Endothelial cell of umbilical vein (primary cell): ENCODE data around the gene CDC45. TPM values are rescaled to one million over a fixed set of nuclear protein-coding genes. Genes with fewer than 3 reads are reported as not detected.

Experiments
- BruUV-seq: library from RNA; stranded (reverse); fragments of 400-500 nt; replicated peaks from 2 replicates; lab custom pipeline; 2021; lab: Mats Ljungman, UMichigan
- CTCF ChIA-PET: fragments of 300-600, 350-600 bp; sonication (Branson Sonifier 250); formaldehyde crosslinking; loops from one replicate; lab custom pipeline; 2021; ENCODE audit warnings: antibody characterized with exemption, inconsistent platforms; lab: Charles Lee
- POLR2A ChIA-PET: fragments of 300-600, 350-600 bp; sonication (Branson Sonifier 250); formaldehyde crosslinking; loops from one replicate; lab custom pipeline; 2021; ENCODE audit warnings: antibody characterized with exemption, inconsistent platforms; lab: Charles Lee
- DNase-seq: peaks from one replicate; pipeline ENCODE4 v3.0.0-alpha.2; 2011; ENCODE audit warnings: low read depth, low spot score
- FAIRE-seq: peaks from 2 replicates; lab custom pipeline; 2011; peaks lifted over from hg19 to GRCh38; lab: Jason Lieb, UNC
- H2AFZ ChIP-seq: 2 replicates; pipeline ENCODE4 v1.6.0; 2012; ENCODE audit warnings: low read depth, low read length, control low read depth, inconsistent platforms
- H3K27ac ChIP-seq: 2 replicates; pipeline ENCODE4 v1.5.1; 2011; ENCODE audit warnings: low read depth, mild to moderate bottlenecking, control low read depth, low read length, moderate library complexity; ENCODE audit not compliant: insufficient read depth
- H3K27me3 ChIP-seq, 2 experiments: 2 replicates each; pipeline versions ENCODE4 v1.6.0 to v1.6.1; 2011; ENCODE audit warnings: low read length in 2 of 2, mixed read lengths in 1 of 2; ENCODE audit not compliant: control insufficient read depth in 2 of 2, insufficient read depth in 2 of 2
- H3K36me3 ChIP-seq, 2 experiments: 2 replicates in 1 of 2; 3 replicates in 1 of 2; pipeline ENCODE4 v1.5.1; 2011; ENCODE audit warnings: low read length in 2 of 2, mild to moderate bottlenecking in 1 of 2, moderate library complexity in 1 of 2; ENCODE audit not compliant: control insufficient read depth in 2 of 2, insufficient read depth in 2 of 2; ENCODE audit errors: extremely low read depth in 1 of 2
- H3K4me1 ChIP-seq: 3 replicates; pipeline ENCODE4 v1.5.1; 2011; ENCODE audit warnings: mild to moderate bottlenecking, low read length; ENCODE audit not compliant: control insufficient read depth, insufficient read depth; ENCODE audit errors: extremely low read depth
- H3K4me2 ChIP-seq: 2 replicates; pipeline ENCODE4 v1.6.1; 2011; ENCODE audit warnings: low read length, control low read depth, mixed read lengths; ENCODE audit not compliant: insufficient read depth
- H3K4me3 ChIP-seq, 3 experiments: fragments of 200-600 bp in 1 of 3; sonication (generic), shearing (Covaris generic) in 1 of 3; replicated peaks in 1 of 3; 2 replicates each; pipeline ENCODE4 v1.5.1; 2011 to 2016; ENCODE audit warnings: control low read depth in 3 of 3, low read length in 3 of 3, mild to moderate bottlenecking in 2 of 3, inconsistent platforms in 1 of 3, low read depth in 1 of 3, moderate library complexity in 1 of 3; ENCODE audit not compliant: insufficient read depth in 1 of 3
- H3K79me2 ChIP-seq: 2 replicates; pipeline ENCODE4 v1.6.0; 2012; ENCODE audit warnings: low read length, inconsistent platforms; ENCODE audit not compliant: control insufficient read depth, insufficient read depth
- H3K9ac ChIP-seq: replicated peaks from 2 replicates; pipeline ENCODE3; 2011; ENCODE audit warnings: low read length, control low read depth; ENCODE audit not compliant: insufficient read depth; ENCODE audit errors: extremely low read depth
- H3K9me1 ChIP-seq: replicated peaks from 3 replicates; pipeline ENCODE4 v1.6.0; 2011; ENCODE audit warnings: mild to moderate bottlenecking, low read length; ENCODE audit not compliant: control insufficient read depth, insufficient read depth; ENCODE audit errors: extremely low read depth
- H3K9me3 ChIP-seq: replicated peaks from 2 replicates; pipeline ENCODE4 v1.5.1; 2012; ENCODE audit warnings: low read length, inconsistent platforms; ENCODE audit not compliant: control insufficient read depth, insufficient read depth
- H4K20me1 ChIP-seq: replicated peaks from 2 replicates; pipeline ENCODE3; 2011; ENCODE audit warnings: mild to moderate bottlenecking, low read length; ENCODE audit not compliant: control insufficient read depth, insufficient read depth; ENCODE audit errors: extremely low read depth
- CTCF ChIP-seq, 2 donors: IDR thresholded peaks; 1 replicate in 1 of 2; 2 replicates in 1 of 2; pipeline ENCODE4 v1.5.1; 2011; ENCODE audit warnings: low read length in 2 of 2, mild to moderate bottlenecking in 2 of 2, moderate library complexity in 2 of 2, control low read depth in 1 of 2, inconsistent platforms in 1 of 2, low read depth in 1 of 2; ENCODE audit not compliant: insufficient read depth in 1 of 2; ENCODE audit errors: extremely low read depth in 1 of 2
- EZH2 ChIP-seq: IDR thresholded peaks from 2 replicates; pipeline ENCODE4 v1.6.1; 2012; ENCODE audit warnings: borderline replicate concordance, low read depth, mild to moderate bottlenecking, moderate library complexity, low read length, inconsistent platforms; ENCODE audit not compliant: severe bottlenecking
- FOS ChIP-seq: IDR thresholded peaks from 2 replicates; pipeline ENCODE4 v1.6.1; 2011; ENCODE audit warnings: mild to moderate bottlenecking, low read length, moderate library complexity, borderline replicate concordance; ENCODE audit not compliant: insufficient read depth
- GATA2 ChIP-seq: IDR thresholded peaks from 2 replicates; pipeline ENCODE4 v1.7.0; 2011; ENCODE audit warnings: low read depth, mild to moderate bottlenecking, moderate library complexity, mixed read lengths, low read length; ENCODE audit not compliant: insufficient read length, insufficient read depth
- JUN ChIP-seq: IDR thresholded peaks from 2 replicates; pipeline ENCODE4 v1.6.1; 2011; ENCODE audit warnings: borderline replicate concordance, low read depth; ENCODE audit not compliant: insufficient read length, insufficient read depth
- MAX ChIP-seq: IDR thresholded peaks from 2 replicates; pipeline ENCODE4 v1.6.1; 2011; ENCODE audit not compliant: insufficient read depth, insufficient read length
- MYC ChIP-seq: IDR thresholded peaks from one replicate; pipeline ENCODE4 v1.6.1; 2011; ENCODE audit warnings: mild to moderate bottlenecking, low read depth, low read length
- POLR2A ChIP-seq: IDR thresholded peaks from 2 replicates; pipeline ENCODE4 v1.6.1; 2012; ENCODE audit warnings: low read depth, mild to moderate bottlenecking, control low read depth, low read length
- POLR2AphosphoS5 ChIP-seq: IDR thresholded peaks from 2 replicates; pipeline ENCODE4 v1.6.1; 2012; ENCODE audit warnings: low read depth, mild to moderate bottlenecking, control low read depth, low read length, moderate library complexity; ENCODE audit not compliant: insufficient read depth
- dilution Hi-C: fragments of 300-500 bp; cut with MboI; formaldehyde crosslinking; loops from one replicate; pipeline ENCODE4 v1.15.0; 2019; ENCODE audit warnings: low sequenced_read_pairs; ENCODE audit not compliant: extremely low pct_ligation_motif_present
- intact Hi-C: fragments of 100-400 bp; cut with micrococcal nuclease; formaldehyde crosslinking; loops from one replicate; pipeline ENCODE4 v1.10.0; 2022
- polyA plus RNA-seq, 4 experiments: library from polyadenylated mRNA; depleted of rRNA in 3 of 4; stranded (reverse) in 3 of 4; unstranded in 1 of 4; fragments of >200 nt; gene quantifications; 2 replicates each; pipeline versions ENCODE4 v1.2.1 to v1.2.3, GENCODE V29; 2011 to 2012; ENCODE audit warnings: missing spikeins in 1 of 4
- total RNA-seq: library from RNA; stranded (reverse); gene quantifications from 2 replicates; pipeline ENCODE4 v1.2.3, GENCODE V29; 2021

Gene CDC45
- total and polyA plus RNA-seq, 2 donors (not counting 3 experiments of a cell fraction or from before 2014, with no cell fraction given) = 36.6 to 40.6 TPM

- no peaks in the 10 kb centered on the region for H3K79me2 ChIP-seq
- CTCF ChIA-PET = interaction anchor here (1.0 to 1.4 kb wide), 2 partner anchors 11 to 17 kb away, joined by 3 to 5 read pairs; no protein-coding TSS in a partner anchor
- FAIRE-seq = no peak
- dilution Hi-C loops (no loop called here), intact Hi-C loops (no loop called here)
- no peak overlapping the region for H3K9ac ChIP-seq
- H3K4me2 ChIP-seq = no peak overlapping the region
- H3K4me1 ChIP-seq = no peaks in the 10 kb centered on the region
- no peaks in the 10 kb centered on the region for H4K20me1 ChIP-seq
- no peaks in the 10 kb centered on the region for H3K36me3 ChIP-seq
- no peak overlapping the region for H3K27ac ChIP-seq
- POLR2A ChIA-PET = no interaction called here
- no peak overlapping the region for H3K4me3 ChIP-seq
- no peaks in the 10 kb centered on the region for H3K9me3 ChIP-seq
- DNase-seq = no peak
- no peaks in the 10 kb centered on the region for H3K27me3 ChIP-seq
- BruUV-seq = no TSS peak
- TF ChIP-seq GATA2 (no peak), POLR2A (no peak), MAX (no peak), POLR2AphosphoS5 (no peak), EZH2 (no peak)
- H2AFZ ChIP-seq = no peak overlapping the region
- no peaks in the 10 kb centered on the region for H3K9me1 ChIP-seq
These were observed 27.8 kb downstream of the CDC45 start for GRCh38 chr22:19507534-19507861.

GRCh38 chr22:19508024-19508776 is 28.5 kb downstream of the CDC45 start:
- intact Hi-C loops (no loop called here), dilution Hi-C loops (no loop called here)
- Histone ChIP-seq H3K4me2 (no peak overlapping the region), H3K27me3 (no peaks in the 10 kb centered on the region), H2AFZ (no peak overlapping the region), H3K4me3 (no peak overlapping the region), H3K27ac (no peak overlapping the region), H3K36me3 (no peaks in the 10 kb centered on the region), H3K9me3 (no peaks in the 10 kb centered on the region), H3K9me1 (no peaks in the 10 kb centered on the region), H3K9ac (no peak overlapping the region), H4K20me1 (no peaks in the 10 kb centered on the region), H3K79me2 (no peaks in the 10 kb centered on the region), H3K4me1 (no peaks in the 10 kb centered on the region)
- no TSS peak for BruUV-seq
- CTCF ChIA-PET = interaction anchor here (1.0 to 1.4 kb wide), 2 partner anchors 12 to 18 kb away, joined by 3 to 5 read pairs; no protein-coding TSS in a partner anchor
- no peak for DNase-seq
- no peak for TF ChIP-seq POLR2A
- no peak for TF ChIP-seq FOS
- TF ChIP-seq POLR2AphosphoS5 = no peak
- TF ChIP-seq CTCF (IDR thresholded peaks at IDR 0.05; ENCODE audit: extremely low read depth in 1 of 2, insufficient read depth in 1 of 2, low read depth in 1 of 2, low read length in 2 of 2) = no peak
- no peak for TF ChIP-seq GATA2
- no peak for TF ChIP-seq JUN
- no peak for TF ChIP-seq MYC
- no peak for TF ChIP-seq EZH2
- TF ChIP-seq MAX = no peak
- POLR2A ChIA-PET = no interaction called here
- FAIRE-seq = no peak
